Kidney (tissue), 14 donors: ENCODE results near the gene PLG. TPM values are rescaled to one million over a fixed set of nuclear protein-coding genes. Genes with fewer than 3 reads are reported as not detected.
"Not testable (repeated sequence)": the region's sequence is repeated elsewhere in the genome, so short reads cannot be mapped to it uniquely, and the experiment has no call there.

Source experiments
- DNase-seq, 5 donors: peaks; one replicate each; pipeline ENCODE4 v3.0.0-alpha.2; 2013 to 2020
- FAIRE-seq: peaks from 2 replicates; lab custom pipeline; 2012; peaks lifted over from hg19 to GRCh38; lab: Jason Lieb, UNC
- H3K27ac ChIP-seq, 2 donors: one replicate each; pipeline ENCODE4 v1.7.0; 2013; ENCODE audit warnings: low read depth in 2 of 2, low read length in 2 of 2, inconsistent platforms in 1 of 2
- H3K27me3 ChIP-seq: one replicate; pipeline ENCODE4 v1.7.1; 2013; ENCODE audit warnings: low read length, inconsistent platforms; ENCODE audit not compliant: control insufficient read depth, insufficient read depth
- H3K36me3 ChIP-seq, 3 donors: one replicate each; pipeline versions ENCODE4 v1.7.0 to v1.7.1; 2013; ENCODE audit warnings: low read length in 3 of 3, control low read depth in 1 of 3, inconsistent platforms in 1 of 3; ENCODE audit not compliant: insufficient read depth in 3 of 3, control insufficient read depth in 2 of 3
- H3K4me1 ChIP-seq, 3 donors: one replicate each; pipeline versions ENCODE4 v1.7.0 to v1.7.1; 2013; ENCODE audit warnings: low read length in 3 of 3, inconsistent platforms in 1 of 3, low read depth in 1 of 3; ENCODE audit not compliant: control insufficient read depth in 2 of 3, insufficient read depth in 2 of 3
- H3K4me3 ChIP-seq, 3 donors: one replicate each; pipeline versions ENCODE4 v1.7.0 to v1.8.1; 2013; ENCODE audit warnings: low read length in 3 of 3, control low read depth in 1 of 3, inconsistent platforms in 1 of 3
- H3K9ac ChIP-seq, 3 donors: one replicate each; pipeline versions ENCODE4 v1.7.0 to v1.7.1; 2013; ENCODE audit warnings: low read length in 3 of 3, control low read depth in 1 of 3, inconsistent platforms in 1 of 3
- H3K9me3 ChIP-seq, 3 donors: one replicate each; pipeline versions ENCODE4 v1.7.0 to v1.7.1; 2013; ENCODE audit warnings: low read length in 3 of 3, control low read depth in 1 of 3, inconsistent platforms in 1 of 3; ENCODE audit not compliant: control insufficient read depth in 2 of 3, insufficient read depth in 1 of 3
- intact Hi-C: fragments of 100-400 bp; cut with DNase I; formaldehyde crosslinking; loops from one replicate; pipeline ENCODE4 v1.11.1; 2022
- polyA plus RNA-seq: library from polyadenylated mRNA; stranded (reverse); fragments of 350-450 nt; fragmentation: Illumina TruSeq; extraction: RNeasy Lipid Tissue Mini Kit (QIAGEN cat#74804); gene quantifications from one replicate; pipeline ENCODE4 v1.2.3, GENCODE V29; 2014; ENCODE audit warnings: low read depth, low replicate concordance; ENCODE audit not compliant: insufficient read depth
- total RNA-seq: library from RNA; stranded (reverse); fragmentation: NEBNext Ultra II Directional; extraction: Animal tissue kit (Norgen Biotek cat#: 25700); gene quantifications from one replicate; pipeline ENCODE4 v1.2.1, GENCODE V29; 2021
- TF ChIP-seq, protein P1 (sequence below): IDR thresholded peaks from 3 replicates; pipeline ENCODE4 v1.5.1; 2012; ENCODE audit warnings: mild to moderate bottlenecking, moderate library complexity, borderline replicate concordance; ENCODE audit not compliant: insufficient read depth; ENCODE audit errors: extremely low read depth
- donor health status: control.
- donor health status: control.
- donor health status: control.
- donor health status: control.
- donor health status: control.
- donor health status: DM: yes; HTN: yes; CAD: no.
- donor health status: Normal renal cell carcinoma (clear cell type).

PLG gene
- total and polyA plus RNA-seq, 2 donors from 2014 or later: 2.4 to 211 TPM

DNA sequence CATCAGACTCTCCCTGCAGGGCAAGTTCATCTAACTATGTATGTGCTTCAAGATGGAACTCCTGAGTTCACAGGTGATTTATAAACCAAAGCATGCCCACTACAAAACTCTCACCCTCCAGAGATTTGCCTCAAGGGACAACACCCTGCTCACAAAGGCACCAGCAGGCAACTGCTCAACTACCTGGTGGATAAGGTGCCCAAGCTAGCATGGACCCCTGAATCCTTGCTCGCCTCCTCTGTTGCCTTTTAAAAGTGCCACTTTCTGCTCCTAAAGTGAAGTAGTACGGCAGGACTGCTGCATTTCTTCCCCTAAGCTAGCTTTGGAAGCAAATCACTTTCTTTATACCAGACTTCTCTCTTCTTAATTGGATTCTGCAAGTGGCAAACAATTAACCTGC is 39.2 kb upstream of the PLG start:
- Histone ChIP-seq H3K27ac (no peak overlapping the region), H3K4me1 (no peaks in the 10 kb centered on the region), H3K9me3 (peaks cover 0 to 2% (median 0%) of the 10 kb centered on the region in 3 donors), H3K4me3 (no peak overlapping the region), H3K9ac (no peak overlapping the region), H3K27me3 (no peaks in the 10 kb centered on the region), H3K36me3 (no peaks in the 10 kb centered on the region)
- DNase-seq (no peak), FAIRE-seq (no peak)
- intact Hi-C loops: no loop called here
- TF ChIP-seq, protein P1, sequence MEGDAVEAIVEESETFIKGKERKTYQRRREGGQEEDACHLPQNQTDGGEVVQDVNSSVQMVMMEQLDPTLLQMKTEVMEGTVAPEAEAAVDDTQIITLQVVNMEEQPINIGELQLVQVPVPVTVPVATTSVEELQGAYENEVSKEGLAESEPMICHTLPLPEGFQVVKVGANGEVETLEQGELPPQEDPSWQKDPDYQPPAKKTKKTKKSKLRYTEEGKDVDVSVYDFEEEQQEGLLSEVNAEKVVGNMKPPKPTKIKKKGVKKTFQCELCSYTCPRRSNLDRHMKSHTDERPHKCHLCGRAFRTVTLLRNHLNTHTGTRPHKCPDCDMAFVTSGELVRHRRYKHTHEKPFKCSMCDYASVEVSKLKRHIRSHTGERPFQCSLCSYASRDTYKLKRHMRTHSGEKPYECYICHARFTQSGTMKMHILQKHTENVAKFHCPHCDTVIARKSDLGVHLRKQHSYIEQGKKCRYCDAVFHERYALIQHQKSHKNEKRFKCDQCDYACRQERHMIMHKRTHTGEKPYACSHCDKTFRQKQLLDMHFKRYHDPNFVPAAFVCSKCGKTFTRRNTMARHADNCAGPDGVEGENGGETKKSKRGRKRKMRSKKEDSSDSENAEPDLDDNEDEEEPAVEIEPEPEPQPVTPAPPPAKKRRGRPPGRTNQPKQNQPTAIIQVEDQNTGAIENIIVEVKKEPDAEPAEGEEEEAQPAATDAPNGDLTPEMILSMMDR: no peak

DNA sequence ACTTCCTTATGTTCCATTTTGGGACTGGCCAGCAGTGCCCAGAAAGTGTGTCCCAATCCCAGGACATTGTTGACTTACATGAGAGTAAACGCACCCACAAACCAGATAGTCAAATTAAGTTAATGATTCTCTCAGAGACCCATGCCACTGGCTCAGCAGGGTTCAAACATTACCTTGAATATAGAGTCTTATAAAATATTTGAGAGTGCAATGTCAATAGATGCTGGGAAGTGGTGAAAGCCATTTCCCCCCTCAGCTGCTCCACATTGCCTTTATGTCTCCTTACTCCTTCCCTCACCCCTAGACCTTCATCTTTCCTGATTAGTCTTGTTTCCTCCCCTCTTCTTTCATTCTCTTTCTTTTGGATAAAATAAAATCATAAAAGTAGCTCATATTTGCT is 37.8 kb upstream of the PLG start, which contains the start of gene LPA:
TSS of gene LPA (minus strand) at position 78 of the 400 bp plus-strand sequence. CDS start at position 17, 61 bp downstream.
- DNase-seq, H3K4me1 ChIP-seq, intact Hi-C loops, H3K27me3 ChIP-seq, H3K9me3 ChIP-seq, H3K27ac ChIP-seq, H3K9ac ChIP-seq, H3K4me3 ChIP-seq, H3K36me3 ChIP-seq, FAIRE-seq: not testable (repeated sequence)

DNA sequence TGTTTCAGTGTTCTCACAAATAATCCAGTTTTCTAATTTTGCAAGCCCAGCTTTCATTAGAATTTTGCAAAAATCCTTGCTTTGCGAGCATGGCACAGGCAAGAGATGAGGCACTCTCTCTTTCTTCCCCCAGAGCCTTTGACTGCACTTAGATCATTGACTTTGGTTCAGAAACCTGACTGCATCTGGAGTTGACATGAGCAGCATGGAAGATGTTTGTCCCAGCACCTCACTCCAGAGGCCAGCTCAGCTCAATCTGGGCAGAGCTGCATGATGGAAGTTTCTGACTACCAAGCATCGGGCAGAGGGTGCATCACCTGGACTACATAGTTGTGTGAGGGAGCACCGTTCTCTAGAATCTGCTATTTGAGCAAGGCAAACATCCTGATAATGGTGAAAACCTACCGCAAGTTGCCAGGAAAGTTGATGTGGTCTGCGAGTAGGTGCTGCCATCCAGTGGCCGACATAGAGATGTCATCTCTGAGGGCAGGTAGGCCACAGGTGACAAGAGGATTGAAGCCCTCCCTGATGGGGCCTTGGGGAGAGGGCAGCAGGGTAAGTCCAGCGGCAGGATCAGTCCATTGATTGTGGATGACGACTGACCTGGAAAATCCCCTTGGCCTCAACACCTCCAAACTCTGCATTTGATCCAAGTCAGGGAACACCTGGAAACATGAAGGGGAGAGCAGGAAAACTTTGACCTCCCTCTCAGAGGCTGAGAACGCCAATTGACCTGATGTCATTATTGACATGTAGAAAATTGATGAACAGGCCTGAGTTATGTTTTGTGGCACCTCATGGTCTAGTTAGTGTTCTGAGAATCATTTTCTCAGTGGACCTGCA is 34.2 kb upstream of the PLG start:
- Histone ChIP-seq H3K4me3 (no peak overlapping the region), H3K9ac (no peak overlapping the region), H3K27ac (no peak overlapping the region), H3K27me3 (no peaks in the 10 kb centered on the region), H3K4me1 (no peaks in the 10 kb centered on the region), H3K9me3 (peaks cover 0 to 3% (median 0%) of the 10 kb centered on the region in 3 donors), H3K36me3 (no peaks in the 10 kb centered on the region)
- peak in 4 of 5 donors; percentile 24 to 35 (median 28) for DNase-seq
- no peak for FAIRE-seq
- TF ChIP-seq, protein P1: peak; percentile 52
- intact Hi-C loops: no loop called here

DNA sequence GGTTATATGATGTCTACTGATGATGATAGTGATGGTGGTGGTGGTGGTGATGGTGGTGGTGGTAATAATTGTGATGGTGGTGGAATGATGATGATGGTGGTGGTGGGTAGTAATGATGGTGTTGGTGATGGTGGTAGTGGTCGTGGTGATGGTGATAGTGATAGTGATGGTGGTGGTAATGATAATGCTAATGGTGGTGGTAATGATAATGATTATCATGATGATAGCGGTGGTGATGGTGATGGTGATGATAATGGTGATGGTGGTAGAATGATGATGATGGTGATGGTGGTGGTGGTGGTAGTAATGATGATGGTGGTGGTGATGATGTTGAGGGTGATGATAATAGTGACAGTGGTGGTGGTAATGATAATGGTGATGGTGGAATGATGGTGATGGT is 33.5 kb upstream of the PLG start:
- H3K9ac ChIP-seq: no peak overlapping the region
- no peaks in the 10 kb centered on the region for H3K36me3 ChIP-seq
- no peaks in the 10 kb centered on the region for H3K4me1 ChIP-seq
- intact Hi-C loops: no loop called here
- no peak for FAIRE-seq
- no peak overlapping the region for H3K27ac ChIP-seq
- no peak overlapping the region for H3K4me3 ChIP-seq
- DNase-seq: no peak
- TF ChIP-seq, protein P1: no peak
- peaks cover 0 to 3% (median 3%) of the 10 kb centered on the region in 3 donors for H3K9me3 ChIP-seq
- no peaks in the 10 kb centered on the region for H3K27me3 ChIP-seq

DNA sequence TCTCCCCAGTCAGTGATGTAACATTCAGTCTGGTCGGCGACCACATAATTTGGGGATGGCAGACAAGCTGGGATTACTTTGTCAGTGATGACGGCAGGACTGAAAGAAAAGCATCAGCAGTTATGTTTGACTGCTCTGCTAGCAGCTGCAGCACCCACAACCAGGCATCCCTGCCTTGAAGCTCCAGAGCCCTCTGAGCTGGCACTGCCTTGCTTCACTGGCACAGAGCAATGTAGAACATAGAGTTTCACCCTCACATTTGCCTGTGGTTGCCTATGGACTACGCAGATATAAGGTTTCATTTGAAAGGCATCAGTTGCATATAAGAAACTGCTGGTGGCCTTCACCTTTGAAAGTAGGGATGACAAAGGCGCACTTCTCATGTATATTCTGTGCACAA is 25.6 kb upstream of the PLG start:
- intact Hi-C loops, H3K4me1 ChIP-seq, H3K4me3 ChIP-seq, H3K9ac ChIP-seq, H3K27ac ChIP-seq, H3K36me3 ChIP-seq, FAIRE-seq, DNase-seq, H3K9me3 ChIP-seq, H3K27me3 ChIP-seq: not testable (repeated sequence)
